H1 (cell line): ENCODE results near the gene AGPAT3. TPM values are rescaled to one million over a fixed set of nuclear protein-coding genes. Genes with fewer than 3 reads are reported as not detected.

Experiments used
- CTBP2 ChIP-seq: IDR thresholded peaks from 2 replicates; pipeline ENCODE4 v1.7.0; 2011; ENCODE audit warnings: borderline replicate concordance, mild to moderate bottlenecking, moderate library complexity, mixed read lengths, low read length; ENCODE audit not compliant: insufficient read depth, insufficient read length
- MAFK ChIP-seq: IDR thresholded peaks from 2 replicates; pipeline ENCODE4 v1.6.1; 2012; ENCODE audit warnings: low read depth, mild to moderate bottlenecking, improper control_type of control experiment, low read length
- NANOG ChIP-seq: IDR thresholded peaks from 2 replicates; pipeline ENCODE4 v1.6.1; 2011; ENCODE audit warnings: low read length, low read depth, mild to moderate bottlenecking, inconsistent platforms; ENCODE audit not compliant: insufficient read depth, poor library complexity, severe bottlenecking
- SIN3A ChIP-seq, 2 experiments: IDR thresholded peaks in 1 of 2; conservative IDR thresholded peaks in 1 of 2; 2 replicates each; pipeline ENCODE4 v1.6.1; 2011 to 2012; ENCODE audit warnings: low read length in 2 of 2, improper control_type of control experiment in 1 of 2, low read depth in 1 of 2, mild to moderate bottlenecking in 1 of 2
- TCF12 ChIP-seq: IDR thresholded peaks from 2 replicates; pipeline ENCODE4 v1.6.1; 2011; ENCODE audit warnings: low read depth, mild to moderate bottlenecking, low read length
- YY1 ChIP-seq: IDR thresholded peaks from 2 replicates; pipeline ENCODE4 v1.6.1; 2011; ENCODE audit warnings: low read depth, mild to moderate bottlenecking, low read length
- polyA plus RNA-seq, 7 experiments: library from polyadenylated mRNA; depleted of rRNA in 3 of 7; stranded (reverse) in 5 of 7; unstranded in 2 of 7; fragments of >200 nt in 5 of 7; fragments of 200-250 nt in 2 of 7; gene quantifications; 1 replicate in 5 of 7; 2 replicates in 1 of 7; 4 replicates in 1 of 7; pipeline versions ENCODE4 v1.2.1 to v1.2.3, GENCODE V29; 2011 to 2013; ENCODE audit warnings: missing spikeins in 2 of 7, mixed read lengths in 2 of 7
- total RNA-seq: library from RNA; stranded (reverse); fragmentation: NEBNext Ultra II Directional; extraction: Animal tissue kit (Norgen Biotek cat#: 25700); gene quantifications from 2 replicates; pipeline ENCODE4 v1.2.1, GENCODE V29; 2021

AGPAT3 gene
- total and polyA plus RNA-seq, 2 of the 8 experiments (the other 6 are each of a cell fraction or from before 2014, with no cell fraction given): 5.8 to 7.3 TPM

DNA sequence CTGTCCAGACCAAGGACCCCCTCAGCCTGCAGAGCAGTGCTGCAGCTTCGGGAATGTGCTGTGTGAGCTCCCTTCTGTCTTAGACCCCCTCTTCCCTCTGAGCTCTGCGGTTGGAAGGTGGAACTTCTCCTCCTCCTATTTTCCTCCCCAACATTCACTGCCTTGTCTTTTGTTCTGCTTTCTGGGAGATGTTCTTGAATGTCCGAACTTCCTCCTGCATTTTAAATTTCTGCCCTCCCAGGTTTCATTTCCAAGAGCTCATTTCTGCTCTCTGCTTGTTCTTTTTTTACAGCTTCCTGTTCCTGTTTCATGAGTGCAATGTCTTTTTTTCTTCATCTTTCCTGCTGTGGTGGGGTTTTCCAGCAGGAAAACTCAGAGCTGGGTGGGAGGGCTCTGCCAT, 46.3 kb upstream of the AGPAT3 start (continued):
- TF ChIP-seq SIN3A (conservative IDR thresholded peaks at IDR 0.05 in 1 of 2, IDR thresholded peaks at IDR 0.05 in 1 of 2; ENCODE audit: low read depth in 1 of 2, low read length in 2 of 2): no peak
- no peak for TF ChIP-seq YY1
- TF ChIP-seq MAFK: no peak
- no peak for TF ChIP-seq TCF12
- no peak for TF ChIP-seq NANOG
- TF ChIP-seq CTBP2: no peak
